ENCODE results near the gene MRPL40. TPM values are rescaled to one million over a fixed set of nuclear protein-coding genes. Genes with fewer than 3 reads are reported as not detected.

The MRPL40 gene
- total RNA-seq, 5 donors from 2014 or later (not counting 1 experiment from before 2014, with no cell fraction given) = 12.1 to 16.1 (median 12.3) TPM

GRCh38 chr22:19405652-19406051 is 26.7 kb upstream of the MRPL40 start:
- Histone ChIP-seq H3K27ac (ENCODE audit: low read length) (no peak overlapping the region), H3K36me3 (ENCODE audit: control insufficient read depth in 2 of 2, extremely low read depth in 1 of 2, insufficient read depth in 1 of 2, low read length in 1 of 2) (peaks cover 16 to 72% of the 10 kb centered on the region in 2 donors), H3K4me1 (ENCODE audit: control insufficient read depth in 1 of 2, extremely low read depth in 1 of 2, insufficient read depth in 2 of 2, low read length in 2 of 2) (no peaks in the 10 kb centered on the region), H3K4me3 (ENCODE audit: control insufficient read depth in 1 of 2, extremely low read depth in 1 of 2, low read length in 1 of 2) (no peak overlapping the region), H3K9me3 (no peaks in the 10 kb centered on the region), H3K27me3 (replicated peaks in 1 of 2; ENCODE audit: control insufficient read depth in 2 of 2, extremely low read depth in 1 of 2, insufficient read depth in 2 of 2, low read length in 1 of 2) (no peaks in the 10 kb centered on the region)
- no peaks in the 10 kb centered on the region for H3K27me3 Mint-ChIP-seq
- peaks cover 69% of the 10 kb centered on the region for H3K36me3 Mint-ChIP-seq
- H3K4me3 Mint-ChIP-seq = no peak overlapping the region
- no peaks in the 10 kb centered on the region for H3K4me1 Mint-ChIP-seq
- 100% methylated on average over 5 of the region's 8 CpGs for WGBS (ENCODE audit: insufficient coverage)
- ChIA-PET CTCF (no interaction called here), POLR2A (no interaction called here)
- no peaks in the 10 kb centered on the region for H3K9me3 Mint-ChIP-seq
- no peak overlapping the region for H3K27ac Mint-ChIP-seq
- no peak for ATAC-seq (replicated peaks in 1 of 4)
- DNase-seq = no peak

DNA sequence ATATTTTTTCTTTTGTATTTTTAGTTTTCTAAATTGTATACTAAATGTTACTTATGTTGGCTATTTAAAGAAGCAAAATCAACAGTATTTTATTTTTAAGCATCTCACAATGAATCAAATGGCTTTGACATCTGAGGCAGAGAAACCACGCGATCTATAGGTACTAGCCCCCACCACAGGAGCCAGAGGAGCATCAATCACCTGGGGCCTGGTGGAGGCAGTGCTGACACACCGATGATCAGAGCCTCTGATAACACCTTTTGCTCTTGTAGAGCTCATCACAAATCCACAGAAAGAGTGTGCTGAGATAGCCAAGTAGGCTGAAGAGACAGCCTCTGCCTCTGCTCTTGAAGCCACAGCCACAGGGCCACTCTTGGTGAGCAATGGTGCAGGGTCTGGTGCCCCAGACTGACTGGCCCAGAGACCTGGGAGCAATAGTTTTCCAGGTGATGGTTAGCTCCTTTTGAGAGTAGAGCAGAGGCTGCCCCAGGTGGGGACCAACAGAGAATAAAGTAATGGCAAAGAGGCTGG is 26.0 kb upstream of the MRPL40 start:
- peaks cover 16 to 67% of the 10 kb centered on the region in 2 donors for H3K36me3 ChIP-seq (ENCODE audit: control insufficient read depth in 2 of 2, extremely low read depth in 1 of 2, insufficient read depth in 1 of 2, low read length in 1 of 2)

DNA sequence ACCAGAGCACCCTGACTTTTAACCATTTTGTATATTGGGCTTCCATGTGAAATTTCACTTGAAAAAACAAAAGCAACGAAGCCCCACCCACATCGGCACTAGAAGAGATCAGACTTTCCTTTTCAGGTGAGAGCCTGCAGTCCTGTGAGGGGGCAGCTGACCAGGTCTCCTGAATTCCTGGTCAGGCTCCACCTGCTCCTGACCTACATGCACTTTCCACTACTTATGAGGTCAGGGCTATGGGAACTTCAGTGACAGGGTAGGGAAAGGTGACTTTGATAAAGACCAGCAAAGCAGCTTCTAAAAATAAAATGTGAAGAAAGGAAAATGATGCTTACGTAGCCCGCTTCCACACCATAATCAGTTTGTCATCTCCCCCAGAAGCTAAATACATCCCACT is 25.5 kb upstream of the MRPL40 start:
- ATAC-seq (replicated peaks in 1 of 4) (no peak), DNase-seq (no peak)
- Histone ChIP-seq H3K4me3 (ENCODE audit: control insufficient read depth in 1 of 2, extremely low read depth in 1 of 2, low read length in 1 of 2) (no peak overlapping the region), H3K36me3 (ENCODE audit: control insufficient read depth in 2 of 2, extremely low read depth in 1 of 2, insufficient read depth in 1 of 2, low read length in 1 of 2) (peaks cover 16 to 64% of the 10 kb centered on the region in 2 donors), H3K4me1 (ENCODE audit: control insufficient read depth in 1 of 2, extremely low read depth in 1 of 2, insufficient read depth in 2 of 2, low read length in 2 of 2) (peaks cover 0 to 9% of the 10 kb centered on the region in 2 experiments), H3K27me3 (replicated peaks in 1 of 2; ENCODE audit: control insufficient read depth in 2 of 2, extremely low read depth in 1 of 2, insufficient read depth in 2 of 2, low read length in 1 of 2) (no peaks in the 10 kb centered on the region), H3K27ac (ENCODE audit: low read length) (no peak overlapping the region), H3K9me3 (no peaks in the 10 kb centered on the region)
- ChIA-PET CTCF (interaction anchor here in 1 of 2 donors (1.0 kb wide), 1 partner anchor 67 kb away, joined by 3 read pairs; no protein-coding TSS in a partner anchor), POLR2A (no interaction called here)
- WGBS (ENCODE audit: insufficient coverage) = 100% methylated on average over 2 of the region's 4 CpGs
- H3K27me3 Mint-ChIP-seq = no peaks in the 10 kb centered on the region
- H3K4me1 Mint-ChIP-seq = peaks cover 6 to 11% (median 9%) of the 10 kb centered on the region in 3 donors
- H3K9me3 Mint-ChIP-seq = no peaks in the 10 kb centered on the region
- H3K27ac Mint-ChIP-seq = no peak overlapping the region
- H3K36me3 Mint-ChIP-seq = peaks cover 59% of the 10 kb centered on the region
- no peak overlapping the region for H3K4me3 Mint-ChIP-seq

More for the DNA sequence above, 26.0 kb upstream of the MRPL40 start:
- no peak overlapping the region for H3K27ac Mint-ChIP-seq
- H3K4me3 Mint-ChIP-seq = no peak overlapping the region
- WGBS (ENCODE audit: insufficient coverage) = 58% methylated on average over 3 of the region's 3 CpGs
- H3K27me3 ChIP-seq (replicated peaks in 1 of 2; ENCODE audit: control insufficient read depth in 2 of 2, extremely low read depth in 1 of 2, insufficient read depth in 2 of 2, low read length in 1 of 2) = no peaks in the 10 kb centered on the region
- H3K9me3 ChIP-seq = no peaks in the 10 kb centered on the region
- DNase-seq = peak in 1 of 35 experiments; percentile 16
- no peak overlapping the region for H3K4me3 ChIP-seq (ENCODE audit: control insufficient read depth in 1 of 2, extremely low read depth in 1 of 2, low read length in 1 of 2)
- ATAC-seq (replicated peaks in 1 of 4) = no peak
- peaks cover 0 to 5% of the 10 kb centered on the region in 2 experiments for H3K4me1 ChIP-seq (ENCODE audit: control insufficient read depth in 1 of 2, extremely low read depth in 1 of 2, insufficient read depth in 2 of 2, low read length in 2 of 2)
- POLR2A ChIA-PET = no interaction called here
- CTCF ChIA-PET = interaction anchor here in 1 of 2 donors (1.0 kb wide), 1 partner anchor 68 kb away, joined by 3 read pairs; no protein-coding TSS in a partner anchor
- peaks cover 64% of the 10 kb centered on the region for H3K36me3 Mint-ChIP-seq
- no peaks in the 10 kb centered on the region for H3K9me3 Mint-ChIP-seq
- no peak overlapping the region for H3K27ac ChIP-seq (ENCODE audit: low read length)
- H3K4me1 Mint-ChIP-seq = peaks cover 3 to 6% (median 5%) of the 10 kb centered on the region in 3 donors
- no peaks in the 10 kb centered on the region for H3K27me3 Mint-ChIP-seq

- peaks cover 15 to 21% (median 18%) of the 10 kb centered on the region in 3 donors for H3K4me1 Mint-ChIP-seq
- no peak overlapping the region for H3K4me3 Mint-ChIP-seq
- Histone ChIP-seq H3K27ac (ENCODE audit: low read length) (no peak overlapping the region), H3K9me3 (no peaks in the 10 kb centered on the region), H3K27me3 (replicated peaks in 1 of 2; ENCODE audit: control insufficient read depth in 2 of 2, extremely low read depth in 1 of 2, insufficient read depth in 2 of 2, low read length in 1 of 2) (no peaks in the 10 kb centered on the region), H3K4me3 (ENCODE audit: control insufficient read depth in 1 of 2, extremely low read depth in 1 of 2, low read length in 1 of 2) (no peak overlapping the region), H3K4me1 (ENCODE audit: control insufficient read depth in 1 of 2, extremely low read depth in 1 of 2, insufficient read depth in 2 of 2, low read length in 2 of 2) (peaks cover 0 to 13% of the 10 kb centered on the region in 2 experiments), H3K36me3 (ENCODE audit: control insufficient read depth in 2 of 2, extremely low read depth in 1 of 2, insufficient read depth in 1 of 2, low read length in 1 of 2) (peaks cover 16 to 62% of the 10 kb centered on the region in 2 donors)
- CTCF ChIA-PET = no interaction called here
- no peak overlapping the region for H3K27ac Mint-ChIP-seq
- peaks cover 59% of the 10 kb centered on the region for H3K36me3 Mint-ChIP-seq
- H3K27me3 Mint-ChIP-seq = no peaks in the 10 kb centered on the region
- POLR2A ChIA-PET = no interaction called here
- ATAC-seq (replicated peaks in 1 of 4) (no peak), DNase-seq (no peak)
- WGBS (ENCODE audit: insufficient coverage) = 93% methylated on average over 14 of the region's 16 CpGs
- no peaks in the 10 kb centered on the region for H3K9me3 Mint-ChIP-seq
These were observed 24.4 kb upstream of the MRPL40 start for GRCh38 chr22:19407649-19408606.

- H3K4me1 ChIP-seq (ENCODE audit: control insufficient read depth in 1 of 2, extremely low read depth in 1 of 2, insufficient read depth in 2 of 2, low read length in 2 of 2) = peaks cover 0 to 26% of the 10 kb centered on the region in 2 experiments
- no peaks in the 10 kb centered on the region for H3K27me3 Mint-ChIP-seq
- no peak overlapping the region for H3K27ac Mint-ChIP-seq
- peaks cover 28 to 33% (median 31%) of the 10 kb centered on the region in 3 donors for H3K4me1 Mint-ChIP-seq
- H3K27me3 ChIP-seq (replicated peaks in 1 of 2; ENCODE audit: control insufficient read depth in 2 of 2, extremely low read depth in 1 of 2, insufficient read depth in 2 of 2, low read length in 1 of 2) = no peaks in the 10 kb centered on the region
- POLR2A ChIA-PET = interaction anchor here in 1 of 2 donors (1.0 kb wide), 1 partner anchor 17 kb away, joined by 5 read pairs; no protein-coding TSS in a partner anchor
- WGBS (ENCODE audit: insufficient coverage) = 98% methylated on average over 5 of the region's 6 CpGs
- no peak overlapping the region for H3K4me3 ChIP-seq (ENCODE audit: control insufficient read depth in 1 of 2, extremely low read depth in 1 of 2, low read length in 1 of 2)
- peaks cover 40% of the 10 kb centered on the region for H3K36me3 Mint-ChIP-seq
- ATAC-seq (replicated peaks in 1 of 4) (no peak), DNase-seq (no peak)
- CTCF ChIA-PET = no interaction called here
- H3K27ac ChIP-seq (ENCODE audit: low read length) = no peak overlapping the region
- H3K4me3 Mint-ChIP-seq = no peak overlapping the region
- peaks cover 12 to 43% of the 10 kb centered on the region in 2 donors for H3K36me3 ChIP-seq (ENCODE audit: control insufficient read depth in 2 of 2, extremely low read depth in 1 of 2, insufficient read depth in 1 of 2, low read length in 1 of 2)
- H3K9me3 ChIP-seq = no peaks in the 10 kb centered on the region
- no peaks in the 10 kb centered on the region for H3K9me3 Mint-ChIP-seq
These were observed 21.2 kb upstream of the MRPL40 start for GRCh38 chr22:19410941-19411689.

GRCh38 chr22:19411690-19412045 is 20.7 kb upstream of the MRPL40 start:
- Histone ChIP-seq H3K27me3 (replicated peaks in 1 of 2; ENCODE audit: control insufficient read depth in 2 of 2, extremely low read depth in 1 of 2, insufficient read depth in 2 of 2, low read length in 1 of 2) (no peaks in the 10 kb centered on the region), H3K27ac (ENCODE audit: low read length) (no peak overlapping the region), H3K9me3 (no peaks in the 10 kb centered on the region), H3K4me1 (ENCODE audit: control insufficient read depth in 1 of 2, extremely low read depth in 1 of 2, insufficient read depth in 2 of 2, low read length in 2 of 2) (peaks cover 0 to 26% of the 10 kb centered on the region in 2 experiments), H3K4me3 (ENCODE audit: control insufficient read depth in 1 of 2, extremely low read depth in 1 of 2, low read length in 1 of 2) (no peak overlapping the region), H3K36me3 (ENCODE audit: control insufficient read depth in 2 of 2, extremely low read depth in 1 of 2, insufficient read depth in 1 of 2, low read length in 1 of 2) (peaks cover 12 to 38% of the 10 kb centered on the region in 2 donors)
- ChIA-PET POLR2A (no interaction called here), CTCF (no interaction called here)
- WGBS (ENCODE audit: insufficient coverage) = no CpG with 5 or more reads among the region's 1 CpG
- peaks cover 30 to 33% (median 32%) of the 10 kb centered on the region in 3 donors for H3K4me1 Mint-ChIP-seq
- no peak for DNase-seq
- no peaks in the 10 kb centered on the region for H3K9me3 Mint-ChIP-seq
- H3K36me3 Mint-ChIP-seq = peaks cover 35% of the 10 kb centered on the region
- no peaks in the 10 kb centered on the region for H3K27me3 Mint-ChIP-seq
- no peak overlapping the region for H3K4me3 Mint-ChIP-seq
- ATAC-seq (replicated peaks in 1 of 4) = no peak
- H3K27ac Mint-ChIP-seq = no peak overlapping the region

Measured in T-cell (primary cell).